K562 (cell line): ENCODE measurements around the gene MYMX. TPM values are rescaled to one million over a fixed set of nuclear protein-coding genes. Genes with fewer than 3 reads are reported as not detected.

Source experiments
- CBX2 ChIP-seq: fragments of 200-600 bp; sonication (generic); IDR thresholded peaks from one replicate; pipeline ENCODE4 v1.6.1; 2012; ENCODE audit warnings: mild to moderate bottlenecking, low read length, inconsistent platforms; ENCODE audit not compliant: insufficient read depth, poor library complexity, severe bottlenecking
- ETS2 ChIP-seq: IDR thresholded peaks from 2 replicates; pipeline ENCODE4 v1.6.1; 2016; ENCODE audit warnings: borderline replicate concordance, missing genetic modification characterization, mild to moderate bottlenecking, moderate library complexity, missing compliant biosample characterization; ENCODE audit not compliant: poor library complexity, severe bottlenecking
- FOXK2 ChIP-seq, 2 experiments: fragments of 450-650 bp; IDR thresholded peaks in 1 of 2; conservative IDR thresholded peaks in 1 of 2; 2 replicates each; pipeline ENCODE4 v1.6.1; 2016; ENCODE audit warnings: low read depth in 2 of 2, mild to moderate bottlenecking in 1 of 2
- HDAC1 ChIP-seq, 2 experiments: fragments of 450-650 bp; IDR thresholded peaks; 2 replicates each; pipeline ENCODE4 v1.6.1; 2016 to 2017; ENCODE audit warnings: inconsistent platforms in 1 of 2, mild to moderate bottlenecking in 1 of 2, moderate library complexity in 1 of 2
- HDAC2 ChIP-seq: fragments of 450-650 bp; IDR thresholded peaks from 2 replicates; pipeline ENCODE4 v1.6.1; 2016; ENCODE audit warnings: mild to moderate bottlenecking
- HINFP ChIP-seq: fragments of 450-650 bp; conservative IDR thresholded peaks from 2 replicates; pipeline ENCODE4 v1.6.1; 2016; ENCODE audit warnings: missing genetic modification characterization, low read depth, mild to moderate bottlenecking, control low read depth, missing compliant biosample characterization
- KDM2B ChIP-seq: fragments of 250-450 bp; sonication (Bioruptor Pico); IDR thresholded peaks from 2 replicates; pipeline ENCODE4 v1.8.0; 2021; ENCODE audit warnings: mild to moderate bottlenecking, moderate library complexity
- MLLT1 ChIP-seq, 2 experiments: fragments of 450-650 bp; IDR thresholded peaks; 2 replicates each; pipeline ENCODE4 v1.6.1; 2016
- POLR3G ChIP-seq: IDR thresholded peaks from 2 replicates; pipeline ENCODE4 v1.6.1; 2011; ENCODE audit not compliant: insufficient read length, insufficient replicate concordance; ENCODE audit errors: extremely low read depth
- RUNX1 ChIP-seq: sonication (generic); IDR thresholded peaks from 2 replicates; pipeline ENCODE4 v1.6.1; 2016; ENCODE audit warnings: antibody characterized with exemption, low read depth
- SRSF9 ChIP-seq: fragments of 200-400 bp; formaldehyde crosslinking; IDR thresholded peaks from 2 replicates; pipeline ENCODE4 v1.6.1; 2017; ENCODE audit warnings: low read depth, low read length, borderline replicate concordance
- XRCC3 ChIP-seq: fragments of 450-650 bp; IDR thresholded peaks from 2 replicates; pipeline ENCODE4 v1.6.1; 2017; ENCODE audit warnings: mild to moderate bottlenecking, moderate library complexity
- ZKSCAN8 ChIP-seq: fragments of 200-800 bp; sonication (Bioruptor generic); IDR thresholded peaks from 2 replicates; pipeline ENCODE4 v1.6.1; 2016; ENCODE audit warnings: missing genetic modification characterization, missing compliant biosample characterization
- ZNF41 ChIP-seq: fragments of 250-450 bp; sonication (Bioruptor Pico); conservative IDR thresholded peaks from 2 replicates; pipeline ENCODE4 v1.4.0; 2020; ENCODE audit warnings: mild to moderate bottlenecking
- ZNF436 ChIP-seq: fragments of 250-450, 450-650 bp; sonication (Bioruptor Pico); formaldehyde crosslinking; IDR thresholded peaks from 2 replicates; pipeline ENCODE4 v1.7.0; 2020; ENCODE audit warnings: mild to moderate bottlenecking
- ZNF699 ChIP-seq: fragments of 250-450 bp; sonication (Bioruptor Pico); IDR thresholded peaks from 2 replicates; pipeline ENCODE4 v1.8.0; 2021; ENCODE audit warnings: mild to moderate bottlenecking, moderate library complexity; ENCODE audit not compliant: insufficient replicate concordance
- polyA plus RNA-seq, 8 experiments: library from polyadenylated mRNA; depleted of rRNA in 4 of 8; stranded (reverse) in 5 of 8; unstranded in 3 of 8; fragments of >200 nt; fragmentation: Nextera tagmentation in 2 of 8; fragmentation: Illumina TruSeq in 1 of 8; extraction: Ambion mirVana in 2 of 8; extraction: Trizol in 1 of 8; gene quantifications; 2 replicates each; pipeline versions ENCODE4 v1.2.1 to v1.2.3, GENCODE V29; 2011 to 2014; ENCODE audit warnings: inconsistent platforms in 1 of 8, missing spikeins in 1 of 8
- total RNA-seq, 7 experiments: library from RNA; depleted of rRNA in 6 of 7; stranded (reverse); fragments of >200 nt in 6 of 7; fragmentation: Illumina TruSeq in 2 of 7; extraction: Trizol in 2 of 7; gene quantifications; 2 replicates each; pipeline versions ENCODE4 v1.2.1 to v1.2.3, GENCODE V29; 2011 to 2021; ENCODE audit warnings: low replicate concordance in 1 of 7
- TF ChIP-seq, protein P1 (sequence below): fragments of 450-650 bp; IDR thresholded peaks from 2 replicates; pipeline ENCODE4 v1.6.1; 2018; ENCODE audit not compliant: partially characterized antibody
- TF ChIP-seq, protein P2 (sequence below): fragments of 250-450 bp; sonication (Bioruptor Pico); IDR thresholded peaks from 2 replicates; pipeline ENCODE4 v1.8.0; 2021; ENCODE audit warnings: moderate library complexity, mild to moderate bottlenecking, inconsistent platforms
- TF ChIP-seq, protein P3 (sequence below): sonication (generic); formaldehyde crosslinking; IDR thresholded peaks from 2 replicates; pipeline ENCODE4 v1.8.0; 2022; ENCODE audit warnings: mild to moderate bottlenecking, low read depth, missing genetic modification reagents

MYMX gene
- total and polyA plus RNA-seq, 9 of the 15 experiments (the other 6 are each of a cell fraction or from before 2014, with no cell fraction given) = 0.12 TPM; not detected in 8

DNA sequence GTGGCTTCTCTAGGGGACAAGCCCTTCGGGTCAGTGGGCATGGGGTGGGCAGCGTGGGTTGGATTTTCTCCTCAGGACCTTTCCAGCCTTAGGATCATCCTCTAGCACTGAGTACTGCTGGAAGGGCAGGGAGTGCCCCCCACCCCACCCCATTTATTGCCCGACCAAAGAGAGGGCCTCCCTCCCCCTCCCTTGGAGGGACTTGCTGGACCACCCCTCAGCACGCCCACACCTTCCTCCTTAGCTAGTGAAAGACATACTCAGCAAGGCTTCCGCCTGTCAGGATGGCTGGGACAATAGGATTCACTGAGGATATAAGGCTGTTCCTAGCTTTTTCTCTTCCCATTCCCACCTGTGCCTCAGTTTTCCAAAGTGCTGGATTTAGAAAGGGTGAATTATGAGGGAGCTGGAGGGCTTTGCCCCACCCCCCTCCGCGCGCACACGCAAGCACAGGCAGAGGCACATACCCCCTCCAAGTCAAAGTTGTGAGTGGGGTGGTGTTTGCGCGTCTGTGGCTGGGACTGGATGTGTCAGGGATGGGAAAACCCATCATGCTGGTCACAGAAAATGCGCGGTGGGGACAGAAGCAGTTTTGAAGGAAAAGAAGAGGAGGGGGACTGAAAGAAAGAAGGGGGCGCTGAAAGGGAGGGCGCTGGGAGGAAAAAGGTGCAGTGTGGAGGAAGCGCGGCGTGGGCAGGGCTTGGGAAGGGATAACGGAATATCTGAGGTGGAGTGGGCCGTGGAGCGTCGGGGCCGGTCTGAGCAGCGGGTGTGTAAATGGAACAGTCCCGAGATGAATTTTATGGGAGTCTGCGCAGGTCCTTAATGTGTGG lies 6.0 kb downstream of the MYMX start (continued):
- no peak for TF ChIP-seq HINFP (tag)
- TF ChIP-seq HDAC2 = peak; percentile 41; the same call in 1 of the 2 replicates
- TF ChIP-seq, protein P1, sequence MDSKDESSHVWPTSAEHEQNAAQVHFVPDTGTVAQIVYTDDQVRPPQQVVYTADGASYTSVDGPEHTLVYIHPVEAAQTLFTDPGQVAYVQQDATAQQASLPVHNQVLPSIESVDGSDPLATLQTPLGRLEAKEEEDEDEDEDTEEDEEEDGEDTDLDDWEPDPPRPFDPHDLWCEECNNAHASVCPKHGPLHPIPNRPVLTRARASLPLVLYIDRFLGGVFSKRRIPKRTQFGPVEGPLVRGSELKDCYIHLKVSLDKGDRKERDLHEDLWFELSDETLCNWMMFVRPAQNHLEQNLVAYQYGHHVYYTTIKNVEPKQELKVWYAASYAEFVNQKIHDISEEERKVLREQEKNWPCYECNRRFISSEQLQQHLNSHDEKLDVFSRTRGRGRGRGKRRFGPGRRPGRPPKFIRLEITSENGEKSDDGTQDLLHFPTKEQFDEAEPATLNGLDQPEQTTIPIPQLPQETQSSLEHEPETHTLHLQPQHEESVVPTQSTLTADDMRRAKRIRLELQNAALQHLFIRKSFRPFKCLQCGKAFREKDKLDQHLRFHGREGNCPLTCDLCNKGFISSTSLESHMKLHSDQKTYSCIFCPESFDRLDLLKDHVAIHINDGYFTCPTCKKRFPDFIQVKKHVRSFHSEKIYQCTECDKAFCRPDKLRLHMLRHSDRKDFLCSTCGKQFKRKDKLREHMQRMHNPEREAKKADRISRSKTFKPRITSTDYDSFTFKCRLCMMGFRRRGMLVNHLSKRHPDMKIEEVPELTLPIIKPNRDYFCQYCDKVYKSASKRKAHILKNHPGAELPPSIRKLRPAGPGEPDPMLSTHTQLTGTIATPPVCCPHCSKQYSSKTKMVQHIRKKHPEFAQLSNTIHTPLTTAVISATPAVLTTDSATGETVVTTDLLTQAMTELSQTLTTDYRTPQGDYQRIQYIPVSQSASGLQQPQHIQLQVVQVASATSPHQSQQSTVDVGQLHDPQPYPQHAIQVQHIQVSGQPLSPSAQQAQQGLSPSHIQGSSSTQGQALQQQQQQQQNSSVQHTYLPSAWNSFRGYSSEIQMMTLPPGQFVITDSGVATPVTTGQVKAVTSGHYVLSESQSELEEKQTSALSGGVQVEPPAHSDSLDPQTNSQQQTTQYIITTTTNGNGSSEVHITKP = peak; percentile 96
- no peak for TF ChIP-seq ZKSCAN8 (CRISPR knock-in tag)
- TF ChIP-seq ZNF436 (CRISPR knock-in tag) = no peak
- no peak for TF ChIP-seq RUNX1
- peak in 1 of 2 experiments; percentile 54; a peak in 1 of 4 replicates for TF ChIP-seq FOXK2 (conservative IDR thresholded peaks at IDR 0.05 in 1 of 2, IDR thresholded peaks at IDR 0.05 in 1 of 2; ENCODE audit: low read depth in 2 of 2)
- TF ChIP-seq CBX2 = no peak
- TF ChIP-seq MLLT1 (IDR thresholded peaks at IDR 0.05) = peak in 1 of 2 experiments; percentile 58; a peak in 2 of 4 replicates
- TF ChIP-seq HDAC1 (IDR thresholded peaks at IDR 0.05) = peak in 1 of 2 experiments; percentile 38; a peak in 1 of 4 replicates
- TF ChIP-seq, protein P2, sequence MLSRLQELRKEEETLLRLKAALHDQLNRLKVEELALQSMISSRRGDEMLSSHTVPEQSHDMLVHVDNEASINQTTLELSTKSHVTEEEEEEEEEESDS (CRISPR knock-in tag) = no peak
- TF ChIP-seq POLR3G = no peak
- TF ChIP-seq ZNF41 (CRISPR knock-in tag) = no peak
- TF ChIP-seq ZNF699 (CRISPR knock-in tag) = no peak
- no peak for TF ChIP-seq ETS2 (tag)
- no peak for TF ChIP-seq XRCC3
- TF ChIP-seq SRSF9 = no peak
- TF ChIP-seq KDM2B (CRISPR knock-in tag) = peak; percentile 7; the same call in 1 of the 2 replicates
- TF ChIP-seq, protein P3, sequence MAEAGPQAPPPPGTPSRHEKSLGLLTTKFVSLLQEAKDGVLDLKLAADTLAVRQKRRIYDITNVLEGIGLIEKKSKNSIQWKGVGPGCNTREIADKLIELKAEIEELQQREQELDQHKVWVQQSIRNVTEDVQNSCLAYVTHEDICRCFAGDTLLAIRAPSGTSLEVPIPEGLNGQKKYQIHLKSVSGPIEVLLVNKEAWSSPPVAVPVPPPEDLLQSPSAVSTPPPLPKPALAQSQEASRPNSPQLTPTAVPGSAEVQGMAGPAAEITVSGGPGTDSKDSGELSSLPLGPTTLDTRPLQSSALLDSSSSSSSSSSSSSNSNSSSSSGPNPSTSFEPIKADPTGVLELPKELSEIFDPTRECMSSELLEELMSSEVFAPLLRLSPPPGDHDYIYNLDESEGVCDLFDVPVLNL (CRISPR knock-in tag) = 0 out of 2 replicates have a peak, but pooled peaks have one; percentile 11
